PFSK-1 (cell line): ENCODE data around the gene PLA2G3.

Experiments
- FOXP2 ChIP-seq: optimal IDR thresholded peaks from 2 replicates; pipeline ENCODE3; 2011; ENCODE audit warnings: borderline replicate concordance, control low read depth, inconsistent platforms; ENCODE audit not compliant: insufficient read depth; ENCODE audit errors: extremely low read length, extremely low read depth
- POLR2AphosphoS5 ChIP-seq: IDR thresholded peaks from 2 replicates; pipeline ENCODE4 v1.6.1; 2012; ENCODE audit warnings: low read depth, mild to moderate bottlenecking, control low read depth, low read length, moderate library complexity
- SIN3A ChIP-seq: IDR thresholded peaks from 2 replicates; pipeline ENCODE4 v1.6.1; 2012; ENCODE audit warnings: mild to moderate bottlenecking, low read length, moderate library complexity, borderline replicate concordance; ENCODE audit not compliant: insufficient read depth

DNA sequence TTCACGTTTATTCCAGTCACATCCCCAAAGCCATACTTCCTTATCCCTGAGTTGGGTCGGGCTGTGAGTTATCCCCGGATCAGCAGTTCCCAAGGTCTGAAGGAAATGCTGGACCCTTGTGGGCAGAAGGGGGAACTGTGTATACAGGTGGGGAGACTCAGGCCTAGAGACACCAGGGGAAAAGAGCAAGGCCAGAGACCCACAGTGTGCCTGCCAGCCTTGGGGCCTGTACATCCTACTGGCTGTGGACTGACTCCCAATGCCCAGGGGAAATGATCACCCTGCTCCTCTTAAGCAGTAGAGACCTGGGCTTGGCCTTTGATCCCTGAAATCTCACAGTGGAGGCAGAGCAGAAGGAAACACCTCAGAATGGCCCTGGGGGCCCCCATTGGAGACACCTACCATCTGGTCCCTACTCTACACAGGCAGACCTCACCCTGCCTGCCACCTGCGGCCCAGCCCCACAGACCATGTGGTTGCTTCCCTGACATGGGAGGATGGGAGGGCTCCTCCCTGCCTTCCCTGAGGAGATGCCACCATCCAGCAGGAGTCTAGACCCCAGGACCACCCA, 34.2 kb downstream of the PLA2G3 start:
- no peak for TF ChIP-seq POLR2AphosphoS5
- TF ChIP-seq SIN3A: no peak
- no peak for TF ChIP-seq FOXP2
